ENCODE results near the gene FANCI.

The FANCI gene

DNA sequence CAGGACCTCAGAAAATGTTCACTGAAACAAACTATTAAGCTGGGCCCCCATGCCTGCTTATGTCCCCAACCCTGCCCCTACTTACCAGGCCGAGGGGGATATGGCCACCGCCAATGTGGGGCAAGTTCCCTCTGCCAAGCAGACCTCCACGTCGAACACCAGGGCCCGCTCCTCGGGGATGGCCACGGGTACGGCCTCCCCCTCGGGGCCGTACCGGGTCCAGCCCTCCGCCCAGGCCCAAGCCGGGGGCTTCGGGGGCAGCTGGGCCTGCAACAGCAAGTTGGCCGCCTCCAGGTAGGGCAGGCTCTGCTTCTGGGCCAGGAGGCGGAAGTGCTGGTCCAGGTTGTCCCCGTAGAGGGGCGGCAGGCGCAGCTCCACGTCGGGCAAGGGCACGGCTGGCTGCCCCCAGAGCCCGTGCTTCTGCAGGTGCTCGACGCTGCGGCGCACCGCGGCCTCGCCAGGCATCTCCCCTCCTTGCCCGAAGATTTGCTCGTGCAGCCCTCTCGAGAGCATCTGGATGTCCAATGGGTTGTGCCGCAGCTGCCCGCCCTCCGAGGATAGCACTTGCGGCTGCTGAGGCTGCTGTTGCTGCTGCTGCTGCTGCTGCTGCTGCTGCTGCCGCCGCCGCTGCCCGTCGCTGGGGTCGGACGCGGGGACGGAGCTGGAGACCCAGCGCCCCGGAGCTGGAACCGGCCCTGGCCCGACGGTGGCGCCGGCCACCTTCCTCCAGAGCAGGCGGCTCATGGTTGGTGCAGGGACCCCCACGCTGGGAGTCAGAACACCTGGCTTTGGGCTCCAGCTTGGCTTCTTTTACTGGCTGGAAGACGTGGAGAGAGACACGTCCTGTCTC lies 89.5 kb downstream of the FANCI start:
- Histone ChIP-seq H3K27ac (ENCODE audit: low read depth, low read length) (no peak overlapping the region; the same call in 1 of the 2 replicates), H3K36me3 (ENCODE audit: control insufficient read depth, insufficient read depth, low read length) (peaks cover 50% of the 10 kb centered on the region), H3K9ac (ENCODE audit: low read length) (peak overlapping the region; percentile 90)

DNA sequence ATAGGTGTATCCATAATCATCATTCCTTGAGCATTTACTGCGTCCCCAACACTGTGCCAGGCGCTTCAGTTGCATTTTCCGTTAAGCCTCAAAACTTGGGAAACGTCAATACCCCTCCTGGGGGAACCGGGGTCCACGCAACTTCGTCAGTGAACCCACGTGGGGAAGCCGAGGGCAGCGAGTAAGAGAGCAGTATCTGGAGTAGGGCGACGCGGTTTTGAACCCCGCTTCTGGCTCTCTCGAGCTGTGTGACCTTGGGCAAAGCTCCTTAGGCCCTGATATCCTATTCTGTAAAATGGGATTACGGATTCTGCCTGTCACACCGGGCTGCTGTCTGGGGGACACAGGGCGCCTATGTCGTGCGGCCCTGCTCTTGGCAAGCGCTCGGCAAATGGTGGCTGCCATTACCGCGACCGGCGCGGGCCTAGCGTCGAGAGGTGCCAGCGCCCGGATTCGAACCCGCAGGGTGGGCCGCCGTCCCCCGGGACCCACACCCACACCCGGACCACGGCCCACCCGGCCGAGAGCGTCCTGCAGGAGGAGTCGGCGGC lies 90.3 kb downstream of the FANCI start:
- peak overlapping the region; percentile 91 for H3K4me3 ChIP-seq (ENCODE audit: low read depth, low read length)

More for the DNA sequence above, 89.5 kb downstream of the FANCI start:
- Histone ChIP-seq H3K9me3 (ENCODE audit: control insufficient read depth, insufficient read depth, low read depth, low read length) (no peaks in the 10 kb centered on the region), H3K4me3 (ENCODE audit: low read depth, low read length) (peak overlapping the region; percentile 91), H3K4me1 (ENCODE audit: control insufficient read depth, insufficient read depth, low read length) (peaks cover 5% of the 10 kb centered on the region; the same call in 1 of the 2 replicates), H3K27me3 (ENCODE audit: control insufficient read depth, insufficient read depth, low read length) (peaks cover 27% of the 10 kb centered on the region)

DNA sequence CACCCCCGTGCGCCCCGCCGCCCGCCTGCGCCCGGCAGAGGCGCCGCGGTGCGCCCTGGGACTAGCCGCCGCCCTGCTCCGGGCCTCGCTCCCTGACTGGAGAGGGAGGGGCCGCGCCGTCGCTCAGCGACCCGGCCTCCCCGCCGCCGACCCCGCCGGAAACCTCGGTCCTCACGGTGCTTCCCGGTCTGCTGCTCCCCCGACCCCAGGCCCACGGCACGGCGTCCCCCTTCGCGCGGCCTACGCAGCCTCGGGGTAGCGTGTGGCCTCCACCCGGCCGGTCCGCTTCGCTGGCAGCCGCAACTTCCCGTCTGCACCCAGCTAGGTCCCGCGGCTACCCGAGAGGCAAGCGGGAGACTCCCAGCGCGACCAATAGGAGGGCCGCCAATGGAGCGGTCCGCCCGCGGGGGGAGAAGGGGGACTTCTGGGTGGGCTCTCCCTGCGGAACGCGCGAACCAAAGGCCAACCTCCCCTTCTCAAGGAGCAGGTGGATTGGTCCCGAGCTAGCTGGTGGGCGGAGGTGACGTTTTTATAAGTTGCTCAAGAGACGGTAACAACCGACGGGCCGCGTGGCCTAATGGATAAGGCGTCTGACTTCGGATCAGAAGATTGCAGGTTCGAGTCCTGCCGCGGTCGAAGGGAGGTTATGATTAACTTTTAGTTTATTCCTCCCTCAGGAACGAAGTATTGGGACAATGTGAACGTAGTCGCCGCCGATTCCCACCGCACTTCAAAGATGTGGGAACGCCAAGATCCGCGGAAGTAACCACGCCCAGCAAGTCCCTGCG lies 90.9 kb downstream of the FANCI start, which contains the start of gene POLG:
POLG (minus strand) TSS at position 315 of the 788 bp plus-strand sequence. CDS start 1,070 bp downstream, outside the sequence.
- peaks cover 34% of the 10 kb centered on the region for H3K27me3 ChIP-seq (ENCODE audit: control insufficient read depth, insufficient read depth, low read length)
- H3K9me3 ChIP-seq (ENCODE audit: control insufficient read depth, insufficient read depth, low read depth, low read length): no peaks in the 10 kb centered on the region
- peaks cover 5% of the 10 kb centered on the region; the same call in 1 of the 2 replicates for H3K4me1 ChIP-seq (ENCODE audit: control insufficient read depth, insufficient read depth, low read length)

More for the DNA sequence above, 90.3 kb downstream of the FANCI start:
- Histone ChIP-seq H3K4me1 (ENCODE audit: control insufficient read depth, insufficient read depth, low read length) (peaks cover 5% of the 10 kb centered on the region; the same call in 1 of the 2 replicates), H3K9me3 (ENCODE audit: control insufficient read depth, insufficient read depth, low read depth, low read length) (no peaks in the 10 kb centered on the region), H3K27ac (ENCODE audit: low read depth, low read length) (peak overlapping the region; percentile 66; the same call in 1 of the 2 replicates), H3K9ac (ENCODE audit: low read length) (peak overlapping the region; percentile 90), H3K27me3 (ENCODE audit: control insufficient read depth, insufficient read depth, low read length) (peaks cover 31% of the 10 kb centered on the region), H3K36me3 (ENCODE audit: control insufficient read depth, insufficient read depth, low read length) (peaks cover 42% of the 10 kb centered on the region)

DNA sequence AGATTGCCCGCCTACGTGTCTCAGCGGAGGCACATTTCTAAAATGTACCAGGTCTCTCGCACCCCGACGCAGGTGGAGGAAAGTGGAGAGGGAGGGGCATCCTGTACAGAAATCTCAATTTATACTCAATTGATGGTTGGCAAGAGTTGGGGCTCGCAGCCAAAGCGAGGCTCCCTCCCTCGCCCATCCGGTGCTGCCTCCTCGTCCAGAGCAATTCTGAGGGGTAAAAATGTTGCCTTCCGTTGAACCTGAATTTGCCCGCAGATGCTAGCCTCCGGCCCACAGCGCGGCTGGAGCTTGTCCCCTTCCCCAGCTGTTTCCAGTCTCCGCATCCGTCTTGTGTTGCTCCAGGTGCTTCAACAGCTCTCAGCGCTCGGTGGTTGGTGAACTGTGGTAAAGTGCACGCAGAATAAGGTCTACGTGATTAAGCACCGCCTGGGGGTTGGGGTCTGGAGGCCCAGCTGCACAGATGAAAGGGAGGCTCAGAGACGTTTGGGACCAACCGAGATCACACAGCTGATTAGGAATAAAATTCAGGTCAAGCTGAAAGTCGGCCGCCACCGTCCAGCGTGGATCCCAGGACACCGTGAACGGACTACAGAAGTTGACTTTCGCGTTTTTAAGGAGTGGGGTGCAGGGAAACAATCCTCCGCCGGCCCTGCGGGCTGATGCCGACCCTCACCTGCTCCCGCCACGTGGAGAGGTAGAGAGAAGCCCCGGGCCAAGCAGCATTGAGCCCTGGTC lies 91.7 kb downstream of the FANCI start:
- peaks cover 28% of the 10 kb centered on the region for H3K36me3 ChIP-seq (ENCODE audit: control insufficient read depth, insufficient read depth, low read length)
- H3K27ac ChIP-seq (ENCODE audit: low read depth, low read length): no peak overlapping the region
- peak overlapping the region; percentile 26 for H3K9ac ChIP-seq (ENCODE audit: low read length)
- peaks cover 5% of the 10 kb centered on the region; the same call in 1 of the 2 replicates for H3K4me1 ChIP-seq (ENCODE audit: control insufficient read depth, insufficient read depth, low read length)
- peaks cover 35% of the 10 kb centered on the region for H3K27me3 ChIP-seq (ENCODE audit: control insufficient read depth, insufficient read depth, low read length)
- H3K9me3 ChIP-seq (ENCODE audit: control insufficient read depth, insufficient read depth, low read depth, low read length): no peaks in the 10 kb centered on the region
- peak overlapping the region; percentile 73 for H3K4me3 ChIP-seq (ENCODE audit: low read depth, low read length)

More for the DNA sequence above, 90.9 kb downstream of the FANCI start, which contains the start of gene POLG:
- peaks cover 35% of the 10 kb centered on the region for H3K36me3 ChIP-seq (ENCODE audit: control insufficient read depth, insufficient read depth, low read length)
- H3K4me3 ChIP-seq (ENCODE audit: low read depth, low read length): peak within 1 kb of the TSS; percentile 91
- peak within 1 kb of the TSS; percentile 66; the same call in 1 of the 2 replicates for H3K27ac ChIP-seq (ENCODE audit: low read depth, low read length)
- H3K9ac ChIP-seq (ENCODE audit: low read length): peak within 1 kb of the TSS; percentile 90

DNA sequence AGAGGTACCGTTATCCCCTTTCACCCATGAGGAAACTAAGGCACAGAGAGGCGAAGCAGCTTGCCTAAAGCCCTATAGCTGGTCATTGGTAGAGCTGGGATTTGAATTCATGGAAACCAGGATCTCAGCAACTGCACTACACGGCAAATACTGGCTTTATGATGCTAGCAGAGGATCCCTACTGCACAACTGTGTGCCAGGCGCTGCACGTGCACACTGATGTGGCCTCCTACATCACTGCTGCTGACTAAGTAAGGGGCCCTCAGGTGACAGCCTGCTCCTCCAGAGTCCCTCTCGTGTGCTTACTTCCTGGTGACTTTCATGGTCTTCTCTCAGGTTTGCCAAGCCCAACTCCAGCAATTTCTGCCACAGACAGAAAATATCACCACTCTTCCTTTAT lies 94.3 kb downstream of the FANCI start:
- peaks cover 4% of the 10 kb centered on the region for H3K36me3 ChIP-seq (ENCODE audit: control insufficient read depth, insufficient read depth, low read length)

DNA sequence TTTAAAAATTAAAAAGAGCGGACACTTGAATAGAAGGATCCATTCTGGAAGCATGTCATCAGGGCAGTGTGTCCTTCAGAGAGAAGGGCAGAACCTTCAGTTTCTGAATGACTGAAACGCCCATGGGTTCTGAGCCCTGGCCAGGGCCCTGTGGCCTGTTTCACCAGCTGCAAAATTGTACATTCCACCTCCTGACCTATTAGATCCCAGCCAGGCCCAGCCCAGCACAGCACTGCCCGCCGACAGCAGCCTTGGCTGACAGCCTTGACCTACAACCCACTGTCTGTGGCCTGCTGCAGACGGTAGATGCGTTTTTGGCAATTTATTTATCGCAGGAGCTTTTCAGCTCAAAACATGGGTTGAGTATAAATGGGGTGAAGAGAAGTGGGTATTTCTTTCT lies 96.8 kb downstream of the FANCI start:
- Histone ChIP-seq H3K9me3 (ENCODE audit: control insufficient read depth, insufficient read depth, low read depth, low read length) (no peaks in the 10 kb centered on the region; the same call in 1 of the 2 replicates), H3K36me3 (ENCODE audit: control insufficient read depth, insufficient read depth, low read length) (no peaks in the 10 kb centered on the region), H3K27ac (ENCODE audit: low read depth, low read length) (no peak overlapping the region), H3K4me3 (ENCODE audit: low read depth, low read length) (no peak overlapping the region), H3K27me3 (ENCODE audit: control insufficient read depth, insufficient read depth, low read length) (peaks cover 49% of the 10 kb centered on the region), H3K9ac (ENCODE audit: low read length) (no peak overlapping the region), H3K4me1 (ENCODE audit: control insufficient read depth, insufficient read depth, low read length) (no peaks in the 10 kb centered on the region)

More for the DNA sequence above, 94.3 kb downstream of the FANCI start:
- H3K4me3 ChIP-seq (ENCODE audit: low read depth, low read length): no peak overlapping the region
- H3K9ac ChIP-seq (ENCODE audit: low read length): no peak overlapping the region
- H3K27me3 ChIP-seq (ENCODE audit: control insufficient read depth, insufficient read depth, low read length): peaks cover 47% of the 10 kb centered on the region
- H3K27ac ChIP-seq (ENCODE audit: low read depth, low read length): no peak overlapping the region
- no peaks in the 10 kb centered on the region for H3K9me3 ChIP-seq (ENCODE audit: control insufficient read depth, insufficient read depth, low read depth, low read length)
- no peaks in the 10 kb centered on the region; the same call in 1 of the 2 replicates for H3K4me1 ChIP-seq (ENCODE audit: control insufficient read depth, insufficient read depth, low read length)

DNA sequence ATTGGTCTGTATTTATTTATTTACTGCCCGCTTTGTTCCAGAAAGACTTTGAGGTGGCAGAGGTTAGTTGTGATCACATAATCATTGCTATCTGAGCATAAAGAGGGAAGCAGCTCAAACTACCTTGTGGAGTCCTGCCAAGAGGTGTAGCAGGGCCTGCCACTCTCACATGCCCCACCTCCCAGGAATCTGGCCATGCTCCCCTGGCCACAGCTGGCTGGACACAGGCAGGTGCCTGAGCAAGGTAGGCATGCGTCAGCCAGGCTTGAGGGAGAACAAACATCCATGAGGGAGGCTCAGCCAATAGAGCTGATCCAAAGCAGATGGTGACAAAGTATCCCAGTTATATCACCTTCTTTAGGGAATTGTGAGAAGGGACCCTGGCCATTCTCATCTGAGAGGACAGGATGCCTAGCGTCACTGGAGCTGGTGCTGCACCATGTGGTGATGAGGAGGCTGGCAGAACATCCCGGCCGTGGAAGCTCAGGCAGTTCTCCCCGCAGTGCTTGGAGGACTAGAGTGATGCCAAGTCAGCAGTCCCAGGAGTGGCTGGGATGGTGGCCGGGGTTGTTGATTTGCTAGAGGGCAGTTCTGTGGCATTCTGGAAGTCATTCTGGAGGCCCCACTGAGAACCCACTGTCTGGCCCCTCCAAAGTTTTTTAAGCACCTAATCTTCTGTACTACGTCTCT lies 97.7 kb downstream of the FANCI start:
- no peak overlapping the region for H3K9ac ChIP-seq (ENCODE audit: low read length)
- H3K4me3 ChIP-seq (ENCODE audit: low read depth, low read length): no peak overlapping the region
- peaks cover 47% of the 10 kb centered on the region; the same call in 1 of the 2 replicates for H3K27me3 ChIP-seq (ENCODE audit: control insufficient read depth, insufficient read depth, low read length)
- peaks cover 5% of the 10 kb centered on the region; the same call in 1 of the 2 replicates for H3K4me1 ChIP-seq (ENCODE audit: control insufficient read depth, insufficient read depth, low read length)
- no peaks in the 10 kb centered on the region for H3K36me3 ChIP-seq (ENCODE audit: control insufficient read depth, insufficient read depth, low read length)
- no peak overlapping the region for H3K27ac ChIP-seq (ENCODE audit: low read depth, low read length)
- no peaks in the 10 kb centered on the region; the same call in 1 of the 2 replicates for H3K9me3 ChIP-seq (ENCODE audit: control insufficient read depth, insufficient read depth, low read depth, low read length)

DNA sequence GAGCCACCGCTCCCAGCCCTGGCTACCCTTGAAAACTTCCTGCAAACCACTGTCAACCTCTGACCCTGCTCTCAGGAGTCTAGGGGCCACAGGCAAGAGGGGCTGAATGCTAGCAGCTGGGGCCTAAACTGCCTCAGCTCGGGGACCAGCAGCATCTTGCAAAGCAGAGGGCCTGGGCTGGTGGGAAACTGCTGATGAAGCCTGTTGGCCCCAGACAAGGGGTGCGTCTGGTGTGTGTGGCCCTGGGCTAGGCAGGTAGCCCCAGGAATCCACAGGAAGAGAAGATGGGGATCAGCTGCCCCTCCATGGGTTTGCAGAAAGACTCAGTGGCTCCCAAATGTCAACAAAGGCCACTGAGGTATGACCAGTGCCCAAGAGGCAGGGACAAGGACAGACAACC lies 99.1 kb downstream of the FANCI start:
- Histone ChIP-seq H3K9me3 (ENCODE audit: control insufficient read depth, insufficient read depth, low read depth, low read length) (no peaks in the 10 kb centered on the region; the same call in 1 of the 2 replicates), H3K9ac (ENCODE audit: low read length) (no peak overlapping the region), H3K4me1 (ENCODE audit: control insufficient read depth, insufficient read depth, low read length) (peaks cover 5% of the 10 kb centered on the region; the same call in 1 of the 2 replicates), H3K27ac (ENCODE audit: low read depth, low read length) (no peak overlapping the region), H3K36me3 (ENCODE audit: control insufficient read depth, insufficient read depth, low read length) (no peaks in the 10 kb centered on the region), H3K4me3 (ENCODE audit: low read depth, low read length) (no peak overlapping the region), H3K27me3 (ENCODE audit: control insufficient read depth, insufficient read depth, low read length) (peaks cover 40% of the 10 kb centered on the region; the same call in 1 of the 2 replicates)

DNA sequence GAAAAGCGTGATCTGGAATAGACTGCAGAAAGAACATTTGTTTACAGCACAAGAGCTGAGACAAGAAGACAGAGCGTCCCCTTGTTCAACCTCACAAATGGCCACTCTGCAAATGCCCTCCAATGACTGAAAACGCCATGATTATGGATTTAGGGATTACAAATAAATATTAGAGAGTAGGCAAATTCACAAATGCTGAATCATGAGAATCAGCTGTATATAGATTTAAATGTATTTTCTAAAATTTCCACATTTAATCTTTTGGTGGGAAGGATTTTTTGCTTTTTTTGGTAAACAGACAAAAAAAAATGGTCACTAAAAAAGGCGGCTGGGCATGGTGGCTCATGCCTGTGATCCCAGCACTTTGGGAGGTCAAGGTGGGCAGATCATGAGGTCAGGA lies 101.5 kb downstream of the FANCI start:
- no peaks in the 10 kb centered on the region; the same call in 1 of the 2 replicates for H3K9me3 ChIP-seq (ENCODE audit: control insufficient read depth, insufficient read depth, low read depth, low read length)
- no peak overlapping the region for H3K27ac ChIP-seq (ENCODE audit: low read depth, low read length)
- H3K4me3 ChIP-seq (ENCODE audit: low read depth, low read length): no peak overlapping the region
- H3K27me3 ChIP-seq (ENCODE audit: control insufficient read depth, insufficient read depth, low read length): peaks cover 45% of the 10 kb centered on the region
- H3K36me3 ChIP-seq (ENCODE audit: control insufficient read depth, insufficient read depth, low read length): no peaks in the 10 kb centered on the region
- peaks cover 5% of the 10 kb centered on the region; the same call in 1 of the 2 replicates for H3K4me1 ChIP-seq (ENCODE audit: control insufficient read depth, insufficient read depth, low read length)
- H3K9ac ChIP-seq (ENCODE audit: low read length): no peak overlapping the region

Measured in HUES6 (cell line).